NCI-H2081 (cell line): ENCODE data around the gene DR1.
"Not testable (repeated sequence)": the region's sequence is repeated elsewhere in the genome, so short reads cannot be mapped to it uniquely, and the experiment has no call there.

Experiments
- DNase-seq, 2 experiments: peaks; one replicate each; lab custom pipeline; 2025; lab: John Stamatoyannopoulos, UW

Gene DR1

GRCh38 chr1:93386268-93386667 is 40.6 kb downstream of the DR1 start:
- DNase-seq, result not testable (repeated sequence)

DNA sequence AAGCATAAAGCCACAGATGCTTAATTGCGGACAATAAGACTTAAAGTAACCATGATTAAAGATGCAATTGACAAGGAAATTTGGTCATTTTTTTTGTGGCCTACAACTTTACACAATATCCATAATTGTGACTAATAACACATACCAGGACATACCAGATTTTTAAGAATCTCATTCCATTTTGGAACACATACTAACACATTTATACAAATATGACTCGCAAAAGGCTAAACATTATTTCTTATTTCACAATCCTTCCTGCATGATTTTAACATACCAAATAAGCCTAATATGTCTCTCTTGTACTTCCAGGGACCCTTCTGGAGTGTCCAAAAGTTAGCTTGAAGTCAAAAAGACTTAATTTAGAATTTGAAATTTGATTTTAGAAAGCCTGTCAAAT is 48.8 kb downstream of the DR1 start:
- DNase-seq, result no peak

DNA sequence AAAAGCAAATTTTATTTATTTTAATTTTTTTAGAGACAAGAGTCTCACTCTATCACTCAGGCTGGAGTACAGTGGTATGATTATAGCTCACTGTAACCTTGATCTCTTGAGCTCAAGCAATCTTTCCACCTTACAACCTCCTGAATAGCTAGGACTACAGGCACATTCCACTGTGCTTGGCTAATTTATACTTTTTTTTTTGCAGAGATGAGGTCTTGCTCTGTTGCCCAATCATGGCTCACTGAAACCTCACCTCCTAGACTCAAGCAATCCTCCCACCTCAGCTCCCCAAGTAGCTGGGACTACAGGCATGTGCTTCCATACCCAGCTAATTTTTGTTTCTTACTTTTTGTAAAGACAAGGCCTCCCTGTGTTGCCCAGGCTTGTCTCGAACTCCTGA is 49.5 kb downstream of the DR1 start:
- no peak for DNase-seq

- DNase-seq, result no peak
Observed at GRCh38 chr1:93399781-93400180, 54.1 kb downstream of the DR1 start.

DNA sequence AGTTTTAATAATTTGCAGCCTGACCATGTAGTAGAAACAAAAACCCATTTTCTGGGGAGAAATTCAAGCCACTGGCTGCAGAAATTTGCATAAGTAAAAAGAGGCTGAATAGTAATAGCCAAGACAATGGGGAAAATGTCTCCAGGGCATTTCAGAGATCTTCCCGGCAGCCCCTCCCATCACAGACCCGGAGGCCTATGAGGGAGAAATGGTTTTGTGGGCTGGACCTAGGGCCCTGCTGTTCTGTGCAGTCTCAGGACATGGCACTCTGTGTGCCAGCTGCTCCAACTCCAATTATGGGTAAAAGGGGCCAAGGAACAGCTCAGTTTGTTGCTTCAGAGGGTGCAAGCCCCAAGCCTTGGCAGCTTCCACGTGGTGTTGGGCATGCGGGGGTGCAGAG is 62.5 kb downstream of the DR1 start:
- no peak for DNase-seq

DNA sequence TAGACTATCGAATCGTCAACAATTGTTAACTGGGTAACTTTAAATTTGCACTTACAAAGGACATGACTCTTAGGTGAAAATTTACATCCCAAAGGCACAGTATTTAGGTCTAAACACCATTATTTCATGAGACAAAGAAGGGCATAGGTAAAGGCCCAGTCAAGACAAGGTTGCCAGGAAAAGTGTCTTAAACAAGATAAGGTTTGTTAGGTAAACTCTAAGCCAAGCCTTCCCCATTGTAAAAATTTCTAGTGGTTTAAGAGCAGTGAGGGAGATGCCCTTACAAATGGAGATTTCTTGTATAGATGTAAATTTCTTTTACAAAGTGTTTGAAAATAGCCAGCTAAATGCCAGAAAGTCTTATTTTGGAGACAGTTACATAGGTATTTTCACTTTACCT is 65.3 kb downstream of the DR1 start:
- no peak for DNase-seq

- DNase-seq, result no peak
Observed at GRCh38 chr1:93414749-93415148, 69.0 kb downstream of the DR1 start.

DNA sequence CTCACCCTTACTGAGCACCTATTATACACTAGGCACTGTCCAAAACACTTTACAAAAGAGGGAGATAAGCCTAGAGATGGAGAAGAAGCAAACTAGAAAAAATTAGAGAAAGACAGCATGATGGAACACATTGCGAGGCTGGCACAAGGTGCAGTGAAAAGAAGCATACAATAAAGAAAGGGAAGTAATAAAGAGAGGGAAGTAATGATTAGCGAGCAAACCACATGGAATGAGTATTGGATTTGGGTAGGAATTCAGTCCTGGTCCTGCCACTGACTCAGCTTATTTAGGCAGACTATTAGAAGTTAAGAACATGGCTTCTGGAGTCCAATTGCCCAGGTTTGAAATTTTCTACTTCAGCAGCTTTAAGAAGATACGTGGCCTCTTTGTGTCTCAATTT is 69.6 kb downstream of the DR1 start:
- DNase-seq, result no peak

DNA sequence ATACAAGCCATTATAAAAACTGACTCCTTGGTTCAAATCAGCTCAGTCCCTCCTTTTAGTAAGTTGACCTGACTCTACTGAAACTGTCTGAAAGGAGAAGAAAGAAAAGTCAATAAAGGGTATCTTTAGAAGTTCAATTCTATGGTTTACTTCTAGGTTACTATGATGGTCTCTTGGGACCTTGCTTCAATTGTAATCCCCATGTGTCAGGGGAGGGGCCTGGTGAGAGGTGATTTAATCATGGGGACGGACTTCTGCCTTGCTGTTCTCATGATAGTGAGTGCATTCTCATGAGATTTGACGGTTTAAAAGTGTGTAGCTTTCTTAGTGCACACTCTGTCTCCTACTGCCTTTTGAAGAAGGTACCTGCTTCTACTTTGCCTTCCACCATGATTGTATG is 70.5 kb downstream of the DR1 start:
- no peak for DNase-seq
